Adrenal gland (tissue), 12 donors: ENCODE results near the gene STXBP5. TPM values are rescaled to one million over a fixed set of nuclear protein-coding genes. Genes with fewer than 3 reads are reported as not detected.

Experiments used
- DNase-seq, 7 donors: peaks; one replicate each; pipeline ENCODE4 v3.0.0-alpha.2; 2019 to 2020
- H3K27ac ChIP-seq, 5 donors: fragments of 200-600 bp; sonication (generic) in 4 of 5; 1 replicate in 3 of 5; 2 replicates in 2 of 5; pipeline versions ENCODE4 v1.5.1 to v1.8.0; 2016 to 2020; ENCODE audit warnings: mild to moderate bottlenecking in 1 of 5
- H3K27me3 ChIP-seq: fragments of 200-600 bp; 2 replicates; pipeline ENCODE4 v1.8.0; 2021
- H3K36me3 ChIP-seq, 2 donors: fragments of 200-600 bp; replicated peaks in 1 of 2; 1 replicate in 1 of 2; 2 replicates in 1 of 2; pipeline versions ENCODE4 v1.5.1 to v1.8.0; 2018 to 2022
- H3K4me1 ChIP-seq, 2 donors: fragments of 200-600 bp; replicated peaks in 1 of 2; 1 replicate in 1 of 2; 2 replicates in 1 of 2; pipeline versions ENCODE4 v1.5.1 to v1.8.0; 2018 to 2021
- H3K4me3 ChIP-seq, 4 donors: fragments of 200-600 bp; sonication (generic) in 3 of 4; one replicate each; pipeline ENCODE4 v1.5.1; 2016 to 2018
- H3K9me3 ChIP-seq, 3 donors: fragments of 200-600 bp; sonication (generic) in 1 of 3; replicated peaks in 1 of 3; 1 replicate in 2 of 3; 2 replicates in 1 of 3; pipeline versions ENCODE4 v1.5.1 to v1.8.0; 2016 to 2021
- POLR2A ChIP-seq, 2 donors: fragments of 450-650 bp; IDR thresholded peaks; one replicate each; pipeline ENCODE4 v1.6.1; 2017; ENCODE audit warnings: antibody characterized with exemption in 2 of 2, mild to moderate bottlenecking in 2 of 2, moderate library complexity in 1 of 2
- WGBS, 4 donors: extraction: QIAGEN DNeasy Blood & Tissue Kit in 2 of 4; methylation state at CpG; one replicate each; pipeline versions ENCODE4 v1.1.5 to v1.1.7; 2013 to 2017; 5-methylcytosine and 5-hydroxymethylcytosine counted together
- intact Hi-C, 2 donors: fragments of 100-400 bp; cut with DNase I; formaldehyde crosslinking; loops; one replicate each; pipeline versions ENCODE4 v1.14.1 to v1.15.0; 2022 to 2023
- polyA plus RNA-seq, 3 donors: library from polyadenylated mRNA; stranded (reverse); fragments of 200-250 nt in 2 of 3; fragments of 350-450 nt in 1 of 3; fragmentation: Illumina TruSeq in 1 of 3; extraction: RNeasy Lipid Tissue Mini Kit (QIAGEN cat#74804) in 1 of 3; gene quantifications; one replicate each; pipeline ENCODE4 v1.2.3, GENCODE V29; 2013 to 2014
- total RNA-seq, 9 donors: library from RNA; depleted of rRNA in 4 of 9; stranded (reverse); fragments of >200 nt in 4 of 9; fragments of 120-200 nt in 1 of 9; fragmentation: NEBNext Ultra II Directional in 1 of 9; extraction: Animal tissue kit (Norgen Biotek cat#: 25700) in 1 of 9; gene quantifications; one replicate each; pipeline versions ENCODE4 v1.1.0 to v1.2.4, GENCODE V29; 2013 to 2023
- TF ChIP-seq, protein P1 (sequence below), 6 experiments: fragments of 450-650 bp in 4 of 6; fragments of 200-600 bp in 2 of 6; sonication (generic) in 1 of 6; IDR thresholded peaks; 1 replicate in 5 of 6; 2 replicates in 1 of 6; pipeline versions ENCODE4 v1.5.1 to v1.8.0; 2016 to 2021; ENCODE audit warnings: antibody characterized with exemption in 6 of 6, mild to moderate bottlenecking in 2 of 6, moderate library complexity in 1 of 6
- donor health status: healthy with polysubstance abuse.
- donor health status: Bipolar disorder and iron deficiency.
- donor health status: DM: yes; HTN: yes; CAD: no.
- donor health status: DM: no; HTN: no; CAD: no.
- donor health status: DM: no; HTN: no; CAD: no.
- donor health status: DM: yes; HTN: yes; CAD: no.

The STXBP5 gene
- total and polyA plus RNA-seq, 12 donors, result 18.0 to 66.3 (median 30.1) TPM

GRCh38 chr6:147221739-147222138, 17.5 kb downstream of the STXBP5 start:
- Histone ChIP-seq H3K4me1 (peaks cover 0 to 25% of the 10 kb centered on the region in 2 donors), H3K27ac (no peak overlapping the region), H3K4me3 (no peak overlapping the region), H3K27me3 (no peaks in the 10 kb centered on the region), H3K9me3 (no peaks in the 10 kb centered on the region), H3K36me3 (no peaks in the 10 kb centered on the region)
- no peak for DNase-seq
- intact Hi-C loops, result no loop called here
- WGBS, 4 donors, result 79 to 82% (median 81%) methylated on average over 4 of the region's 4 CpGs
- TF ChIP-seq, protein P1, sequence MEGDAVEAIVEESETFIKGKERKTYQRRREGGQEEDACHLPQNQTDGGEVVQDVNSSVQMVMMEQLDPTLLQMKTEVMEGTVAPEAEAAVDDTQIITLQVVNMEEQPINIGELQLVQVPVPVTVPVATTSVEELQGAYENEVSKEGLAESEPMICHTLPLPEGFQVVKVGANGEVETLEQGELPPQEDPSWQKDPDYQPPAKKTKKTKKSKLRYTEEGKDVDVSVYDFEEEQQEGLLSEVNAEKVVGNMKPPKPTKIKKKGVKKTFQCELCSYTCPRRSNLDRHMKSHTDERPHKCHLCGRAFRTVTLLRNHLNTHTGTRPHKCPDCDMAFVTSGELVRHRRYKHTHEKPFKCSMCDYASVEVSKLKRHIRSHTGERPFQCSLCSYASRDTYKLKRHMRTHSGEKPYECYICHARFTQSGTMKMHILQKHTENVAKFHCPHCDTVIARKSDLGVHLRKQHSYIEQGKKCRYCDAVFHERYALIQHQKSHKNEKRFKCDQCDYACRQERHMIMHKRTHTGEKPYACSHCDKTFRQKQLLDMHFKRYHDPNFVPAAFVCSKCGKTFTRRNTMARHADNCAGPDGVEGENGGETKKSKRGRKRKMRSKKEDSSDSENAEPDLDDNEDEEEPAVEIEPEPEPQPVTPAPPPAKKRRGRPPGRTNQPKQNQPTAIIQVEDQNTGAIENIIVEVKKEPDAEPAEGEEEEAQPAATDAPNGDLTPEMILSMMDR (IDR thresholded peaks at IDR 0.05), result no peak
- TF ChIP-seq POLR2A (IDR thresholded peaks at IDR 0.05), result no peak

GRCh38 chr6:147222160-147222838, 18.1 kb downstream of the STXBP5 start:
- H3K27ac ChIP-seq, result no peak overlapping the region
- no peak for TF ChIP-seq POLR2A (IDR thresholded peaks at IDR 0.05)
- TF ChIP-seq, protein P1 (IDR thresholded peaks at IDR 0.05), result peak; percentile 14 to 50 (median 38)
- DNase-seq, result no peak
- peaks cover 0 to 25% of the 10 kb centered on the region in 2 donors for H3K4me1 ChIP-seq
- 79 to 85% (median 80%) methylated on average over 4 of the region's 4 CpGs for WGBS, 4 donors
- intact Hi-C loops, result no loop called here
- H3K27me3 ChIP-seq, result no peaks in the 10 kb centered on the region
- no peak overlapping the region for H3K4me3 ChIP-seq
- no peaks in the 10 kb centered on the region for H3K9me3 ChIP-seq
- no peaks in the 10 kb centered on the region for H3K36me3 ChIP-seq

- no peaks in the 10 kb centered on the region for H3K27me3 ChIP-seq
- H3K4me1 ChIP-seq, result peaks cover 0 to 25% of the 10 kb centered on the region in 2 donors
- no peak overlapping the region for H3K4me3 ChIP-seq
- DNase-seq, result no peak
- no peak for TF ChIP-seq POLR2A (IDR thresholded peaks at IDR 0.05)
- TF ChIP-seq, protein P1 (IDR thresholded peaks at IDR 0.05), result no peak
- H3K27ac ChIP-seq, result no peak overlapping the region
- no peaks in the 10 kb centered on the region for H3K9me3 ChIP-seq
- intact Hi-C loops, result no loop called here
- H3K36me3 ChIP-seq, result no peaks in the 10 kb centered on the region
- 41 to 53% (median 47%) methylated on average over 3 of the region's 3 CpGs for WGBS, 4 donors
These were observed 19.5 kb downstream of the STXBP5 start for GRCh38 chr6:147223736-147224135.

- intact Hi-C loops, result no loop called here
- Histone ChIP-seq H3K36me3 (no peaks in the 10 kb centered on the region), H3K9me3 (no peaks in the 10 kb centered on the region), H3K27me3 (no peaks in the 10 kb centered on the region), H3K27ac (no peak overlapping the region), H3K4me1 (peaks cover 0 to 25% of the 10 kb centered on the region in 2 donors), H3K4me3 (no peak overlapping the region)
- TF ChIP-seq, protein P1 (IDR thresholded peaks at IDR 0.05), result no peak
- TF ChIP-seq POLR2A (IDR thresholded peaks at IDR 0.05), result no peak
- no peak for DNase-seq
- WGBS, 4 donors, result 93 to 100% (median 96%) methylated on average over 2 of the region's 2 CpGs
These were observed 22.0 kb downstream of the STXBP5 start for GRCh38 chr6:147226163-147226724.
